ENCODE data around the gene FKBP11.
"Not testable (repeated sequence)": the region's sequence is repeated elsewhere in the genome, so short reads cannot be mapped to it uniquely, and the experiment has no call there.

FKBP11 gene

DNA sequence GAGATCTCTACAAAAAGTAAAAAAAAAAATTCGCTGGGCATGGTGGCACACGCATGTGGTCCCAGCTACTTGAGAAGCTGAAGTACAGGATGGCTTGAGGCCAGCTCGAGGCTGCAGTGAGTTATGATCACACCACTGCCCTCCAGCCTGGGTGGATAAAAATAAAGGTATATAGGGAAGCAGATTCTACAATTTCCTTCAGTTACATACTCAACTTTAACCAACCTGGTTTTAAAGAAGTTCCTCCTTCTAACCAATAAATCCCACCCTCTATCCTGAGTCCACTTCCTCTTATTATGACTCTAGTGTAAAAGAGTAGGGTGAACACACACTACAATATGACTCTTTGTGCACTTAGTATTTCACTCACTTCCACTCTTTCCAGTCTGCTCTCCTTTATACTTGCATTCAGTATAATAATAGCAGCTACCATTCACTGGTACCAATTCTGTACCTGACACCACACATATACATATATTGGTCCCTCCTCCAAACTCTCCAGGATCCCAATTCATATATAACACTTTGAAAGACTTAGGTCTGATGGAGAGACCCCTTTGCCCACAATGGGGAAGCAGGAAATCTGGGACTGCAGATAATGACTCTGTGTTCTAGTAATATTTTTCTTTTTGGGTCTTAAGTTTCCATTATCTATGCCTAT is 29.7 kb upstream of the FKBP11 start:
- no peak for DNase-seq

DNA sequence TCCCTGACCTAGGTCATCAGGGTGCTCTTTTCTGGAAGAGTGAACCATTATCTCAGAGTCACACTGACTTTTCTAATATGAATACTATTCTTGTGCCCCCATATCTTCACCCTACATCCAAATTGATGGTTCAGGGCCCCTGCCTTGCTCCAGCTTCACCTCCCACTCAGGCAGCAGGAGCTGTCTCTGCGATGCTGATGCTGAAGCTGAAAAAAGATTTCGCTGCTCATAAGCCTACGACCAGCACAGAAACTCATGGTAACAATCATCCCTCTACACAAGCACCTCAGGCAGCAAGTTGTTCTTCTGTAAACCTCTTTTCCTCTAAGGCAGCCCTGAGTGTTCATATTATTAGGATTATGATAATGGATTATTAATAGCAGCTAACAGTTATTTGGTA is 28.8 kb upstream of the FKBP11 start:
- no peak for DNase-seq

DNA sequence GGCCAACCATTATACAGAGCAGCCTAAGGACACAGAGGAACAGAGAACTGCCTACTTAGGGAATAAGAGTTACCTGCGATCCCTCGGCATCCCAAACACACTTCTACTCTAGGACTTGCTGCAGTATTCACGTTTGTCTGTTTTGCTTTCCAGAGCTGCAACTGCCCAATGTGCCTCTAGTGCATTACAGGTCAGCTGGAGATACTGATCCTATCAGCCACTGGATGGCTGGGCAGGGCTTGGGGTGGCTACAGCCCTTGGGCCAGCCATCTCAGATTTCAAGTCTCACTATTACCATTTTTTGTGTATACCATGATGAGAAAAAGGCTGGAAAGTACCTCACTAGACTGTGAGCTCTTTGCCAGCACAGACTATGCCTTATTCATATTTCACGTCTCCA is 27.4 kb upstream of the FKBP11 start:
- no peak for DNase-seq

DNA sequence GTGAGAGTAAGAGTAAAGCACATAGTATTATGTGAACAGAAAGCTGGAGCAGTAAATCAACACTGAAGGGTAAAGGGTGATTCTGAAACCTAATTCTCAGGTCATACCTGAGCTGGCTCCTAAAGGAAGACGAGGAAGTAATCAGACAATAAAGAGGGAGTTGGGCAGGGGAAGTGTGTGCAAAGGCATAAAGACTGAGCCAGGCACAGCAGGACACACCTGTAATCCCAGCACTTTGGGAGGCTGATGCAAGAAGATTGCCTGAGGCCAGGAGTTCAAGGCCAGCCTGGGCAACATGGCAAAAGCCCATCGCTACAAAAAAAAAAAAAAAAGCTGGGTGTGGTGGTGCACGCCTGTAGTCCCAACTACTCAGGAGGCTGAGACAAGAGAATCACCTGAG is 22.4 kb upstream of the FKBP11 start:
- no peak for DNase-seq

DNA sequence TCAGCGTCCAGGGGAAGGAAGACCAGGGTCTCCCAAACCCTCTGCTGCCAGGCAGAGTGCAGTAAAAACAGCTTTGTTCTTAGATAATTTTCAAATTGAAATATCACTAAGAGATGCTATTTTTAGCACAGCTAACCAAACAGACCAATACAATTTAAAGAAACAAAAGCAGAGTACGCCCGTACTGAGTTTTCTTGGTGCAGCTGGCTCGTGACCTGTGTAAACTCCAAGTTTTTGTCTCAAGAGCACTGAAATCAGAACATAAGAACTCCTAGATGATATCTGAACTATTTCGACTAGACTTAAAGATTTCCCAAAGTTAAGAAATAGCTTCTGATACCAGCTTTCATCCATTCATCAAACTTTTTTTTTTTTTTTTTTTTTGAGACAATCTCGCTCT is 21.7 kb upstream of the FKBP11 start:
- no peak for DNase-seq

DNA sequence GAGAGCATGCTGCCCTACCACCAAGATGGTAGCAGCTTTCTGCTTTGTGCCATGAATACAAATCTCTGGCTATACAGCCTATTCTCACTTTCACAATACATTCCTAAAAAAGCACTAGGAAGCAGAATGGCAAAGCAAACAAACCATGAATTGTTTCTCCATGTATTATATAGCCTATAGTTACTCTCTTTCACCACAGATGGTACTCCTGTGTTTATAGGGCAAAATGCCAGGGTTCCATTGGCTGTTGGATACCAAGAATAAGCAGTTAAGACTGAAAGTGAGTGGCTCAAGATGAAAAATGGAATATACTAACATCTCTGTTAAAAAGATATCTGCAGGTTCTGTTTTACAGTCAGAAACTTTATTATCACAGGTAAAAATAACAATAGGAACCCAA is 20.9 kb upstream of the FKBP11 start:
- DNase-seq, result peak; percentile 45

DNA sequence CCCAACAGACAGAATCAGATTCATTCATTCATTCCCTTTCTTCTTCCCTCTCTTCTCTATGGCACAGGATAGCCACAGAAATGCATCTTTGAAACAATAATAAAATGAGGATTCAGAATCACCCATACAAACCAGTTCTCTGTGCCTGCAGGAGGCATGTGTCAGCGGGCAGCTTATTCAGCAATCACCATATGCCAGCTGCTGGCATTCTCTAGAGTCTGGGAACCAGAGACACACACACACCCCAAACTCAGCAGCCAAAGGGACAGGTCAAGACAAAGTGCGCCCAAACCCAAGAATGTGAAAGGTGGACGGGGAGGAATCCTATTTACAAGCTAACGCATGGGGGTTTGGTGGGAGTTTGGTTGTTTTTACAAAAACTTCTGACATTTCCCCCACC is 17.9 kb upstream of the FKBP11 start:
- no peak for DNase-seq

DNA sequence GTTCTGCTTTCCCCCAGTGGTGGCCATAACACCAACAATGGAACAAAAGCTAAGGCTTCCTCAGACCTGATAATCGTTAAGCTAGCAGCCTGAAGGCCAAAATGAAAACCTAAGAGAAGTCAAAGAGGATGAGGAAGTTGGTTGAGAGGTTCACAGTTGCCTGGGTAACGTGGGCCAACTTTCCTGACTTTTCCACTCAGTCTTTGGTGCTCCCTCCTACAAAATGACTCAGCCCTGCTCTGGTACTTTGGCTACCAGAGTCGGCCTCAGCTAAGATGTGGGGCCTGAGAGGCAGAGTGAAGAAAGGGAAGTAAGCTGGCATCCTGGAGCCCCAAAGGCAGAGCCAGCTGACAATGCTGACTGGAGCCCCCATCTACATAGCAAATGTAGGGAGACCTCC is 14.9 kb upstream of the FKBP11 start:
- DNase-seq, result no peak

DNA sequence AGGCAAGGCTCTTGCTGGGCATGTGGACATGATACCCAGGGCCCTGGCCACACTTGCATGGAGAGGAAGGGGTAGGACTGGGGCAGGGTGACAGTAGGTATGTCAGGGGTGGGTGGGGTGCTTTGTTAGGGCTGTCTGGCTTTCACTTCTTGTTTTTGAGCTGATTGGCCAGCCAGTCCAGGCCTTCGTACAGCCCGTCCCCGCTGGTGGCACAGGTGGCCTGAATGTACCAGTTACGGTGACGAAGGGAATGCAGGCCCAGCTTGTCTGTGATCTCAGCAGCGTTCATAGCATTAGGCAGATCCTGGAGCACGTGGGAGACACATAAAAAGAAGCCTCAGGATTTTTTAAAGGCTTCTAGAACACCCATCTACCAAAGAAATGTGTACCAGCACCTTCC is 13.5 kb upstream of the FKBP11 start:
- DNase-seq, result no peak

DNA sequence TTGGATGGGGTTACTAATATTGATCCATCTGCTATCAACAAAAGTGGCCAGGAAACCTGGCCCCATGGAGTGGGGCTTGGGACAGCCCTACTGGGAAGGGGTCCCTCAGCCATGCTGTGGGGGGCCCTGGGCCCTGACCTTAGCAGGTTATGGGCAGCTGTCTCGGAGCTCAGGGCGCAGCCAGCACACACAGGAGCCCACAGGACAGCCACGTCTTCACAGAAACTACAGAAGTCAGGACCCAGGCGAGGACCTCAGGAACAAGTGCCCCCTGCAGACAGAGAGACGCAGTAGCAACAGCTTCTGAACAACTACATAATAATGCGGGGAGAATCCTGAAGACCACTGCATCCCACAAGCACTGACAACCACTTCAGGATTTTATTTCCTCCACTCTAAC is 11.9 kb upstream of the FKBP11 start:
- no peak for DNase-seq

DNA sequence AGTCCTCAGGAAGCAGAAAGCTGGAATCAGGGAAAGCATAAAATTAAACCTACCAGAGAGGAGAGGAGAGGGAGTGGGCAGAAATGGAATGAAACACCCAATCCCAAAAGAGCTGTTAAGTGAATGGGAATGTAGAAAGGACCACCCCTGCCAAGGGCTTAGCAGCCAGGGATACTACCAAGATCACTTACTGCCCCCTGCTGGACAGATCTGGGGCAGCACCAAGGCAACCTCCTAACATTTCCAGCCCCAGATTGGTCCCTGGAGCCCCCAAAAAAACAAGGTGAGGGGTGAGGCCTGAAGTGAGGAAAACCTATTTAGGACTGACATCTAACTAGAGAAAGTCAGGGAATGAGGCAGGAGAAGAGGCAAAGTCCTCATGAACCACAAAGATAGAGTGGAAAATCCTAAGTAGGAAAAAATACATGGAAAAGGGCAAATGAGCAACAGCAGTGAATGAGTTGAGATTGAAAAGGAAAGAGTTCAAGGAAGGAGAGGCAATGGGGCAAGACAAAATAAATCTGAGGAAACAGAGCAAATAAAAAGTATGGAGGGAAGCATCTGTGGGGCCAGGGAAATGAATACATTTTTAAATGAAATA is 11.2 kb upstream of the FKBP11 start:
- peak; percentile 6 for DNase-seq

DNA sequence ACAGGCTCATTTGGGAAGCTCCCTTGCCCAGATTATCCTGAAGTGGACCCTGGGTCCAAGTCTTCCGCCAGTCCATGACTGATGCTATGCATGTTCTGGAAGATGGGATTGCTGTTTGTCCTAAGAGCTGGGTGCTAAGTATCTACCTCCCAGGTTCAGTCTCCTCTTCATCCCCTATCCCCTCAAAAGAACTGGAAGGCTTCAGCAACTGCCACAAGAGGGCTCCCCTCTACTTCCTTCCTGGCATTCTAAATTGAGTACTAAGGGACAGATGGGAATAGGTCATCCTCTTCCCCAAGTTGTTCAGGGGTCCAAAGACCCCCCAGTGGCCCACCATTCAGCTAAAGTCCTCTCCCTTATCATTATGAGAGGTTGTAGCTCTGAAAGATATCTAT is 9.0 kb upstream of the FKBP11 start:
- DNase-seq, result no peak

DNA sequence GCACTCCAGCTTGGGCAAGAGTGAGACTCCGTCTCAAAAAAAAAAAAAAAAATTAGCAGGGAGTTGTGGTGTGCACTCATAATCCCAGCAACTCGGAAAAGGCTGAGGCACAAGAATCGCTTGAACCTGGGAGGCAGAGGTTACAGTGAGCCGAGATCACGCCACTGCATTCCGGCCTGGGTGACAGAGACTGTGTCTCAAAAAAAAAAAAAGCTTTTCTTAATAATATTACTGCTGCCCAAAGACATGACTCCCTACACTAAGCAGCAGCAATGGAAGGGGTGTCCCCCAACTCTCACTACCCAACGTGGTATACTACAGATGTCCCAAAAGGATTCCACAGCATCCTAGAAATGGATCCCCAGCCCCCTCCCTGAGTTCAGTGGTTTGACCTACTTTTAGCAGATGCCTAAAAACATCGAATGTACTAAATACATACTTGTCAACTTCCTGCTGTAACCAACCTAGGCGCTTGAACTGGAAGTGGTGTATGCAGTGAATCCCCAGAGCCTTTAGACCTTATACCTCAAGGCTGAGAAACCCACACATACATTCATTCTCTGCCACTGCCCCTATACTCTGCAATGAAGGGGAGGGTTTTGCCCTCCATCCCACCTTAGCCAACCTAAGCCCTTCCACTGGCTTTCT is 8.5 kb upstream of the FKBP11 start:
- no peak for DNase-seq

DNA sequence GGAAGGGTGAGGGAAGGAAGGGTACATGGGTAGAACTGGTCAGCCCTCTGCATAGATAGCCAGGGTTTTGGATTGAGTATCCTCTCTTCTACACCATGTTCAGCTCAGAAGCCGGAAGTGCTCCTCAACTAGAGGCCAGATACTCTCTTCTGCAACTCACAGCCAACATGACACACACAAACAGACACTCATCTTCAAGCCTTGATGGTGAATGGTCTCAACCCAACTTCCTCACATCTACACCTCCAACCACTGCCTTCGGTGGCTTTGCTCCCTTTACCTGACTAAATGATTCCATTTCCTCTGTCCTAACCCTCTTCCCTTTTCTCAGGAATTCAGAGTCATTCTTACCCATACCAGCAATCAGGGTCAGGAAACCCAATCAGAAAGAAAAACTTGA is 7.6 kb upstream of the FKBP11 start:
- DNase-seq, result no peak

DNA sequence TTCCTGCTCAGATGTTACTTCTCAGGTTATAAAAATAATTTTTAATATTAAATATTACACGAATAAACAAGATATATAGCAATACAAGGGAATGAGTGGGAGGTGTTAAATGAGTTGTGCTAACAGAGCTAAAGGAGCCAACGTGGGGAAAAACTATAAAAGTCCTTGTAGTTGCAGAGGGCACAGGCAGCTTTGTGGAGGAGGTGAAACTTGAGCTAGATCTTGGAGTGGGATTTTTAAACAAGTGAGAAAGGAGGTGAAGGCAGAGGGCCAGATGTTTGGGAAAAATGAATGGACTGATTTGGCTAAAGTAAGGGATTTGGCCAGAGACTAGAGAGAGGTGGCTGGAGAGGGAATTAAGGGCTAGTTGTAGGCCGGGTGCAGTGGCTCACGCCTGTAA is 5.2 kb upstream of the FKBP11 start:
- DNase-seq, result no peak

DNA sequence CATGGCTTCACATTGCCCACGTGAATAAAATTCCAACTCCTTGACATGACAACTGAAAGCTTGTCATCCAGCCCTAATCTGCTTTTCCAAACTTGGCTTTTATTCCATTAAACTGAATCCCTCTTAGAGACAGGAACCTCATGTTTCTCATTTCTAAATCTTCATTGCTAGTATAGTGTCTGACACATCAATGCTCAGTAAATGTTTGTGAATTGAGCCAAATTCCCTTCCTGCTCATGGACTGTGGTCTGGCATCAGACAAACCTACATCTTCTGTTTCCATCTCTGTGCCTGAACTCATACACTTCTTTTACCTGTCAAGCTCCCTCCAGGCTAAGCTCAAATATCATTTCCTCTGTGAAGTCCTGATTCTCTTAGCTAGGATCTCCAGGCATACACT is 4.3 kb upstream of the FKBP11 start:
- no peak for DNase-seq

DNA sequence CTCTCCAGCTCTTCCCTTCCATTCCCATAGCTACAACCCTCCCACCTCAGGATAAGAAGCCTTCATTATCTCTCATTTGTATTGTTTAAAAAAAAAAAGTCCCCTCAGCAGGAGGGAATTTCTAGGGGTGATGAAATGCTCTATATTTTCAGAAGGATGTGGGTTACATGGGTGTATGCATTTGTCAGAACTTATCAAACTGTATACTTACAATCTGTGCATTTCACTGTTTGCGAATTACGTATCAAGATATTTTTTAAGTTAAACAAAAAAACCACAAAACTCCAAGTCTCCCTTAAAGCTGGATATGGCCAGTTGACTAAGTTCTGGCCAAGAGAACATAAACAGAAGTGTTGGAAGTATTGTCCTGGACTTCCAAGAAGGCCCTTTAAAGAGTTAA is 2.0 kb upstream of the FKBP11 start:
- no peak for DNase-seq

DNA sequence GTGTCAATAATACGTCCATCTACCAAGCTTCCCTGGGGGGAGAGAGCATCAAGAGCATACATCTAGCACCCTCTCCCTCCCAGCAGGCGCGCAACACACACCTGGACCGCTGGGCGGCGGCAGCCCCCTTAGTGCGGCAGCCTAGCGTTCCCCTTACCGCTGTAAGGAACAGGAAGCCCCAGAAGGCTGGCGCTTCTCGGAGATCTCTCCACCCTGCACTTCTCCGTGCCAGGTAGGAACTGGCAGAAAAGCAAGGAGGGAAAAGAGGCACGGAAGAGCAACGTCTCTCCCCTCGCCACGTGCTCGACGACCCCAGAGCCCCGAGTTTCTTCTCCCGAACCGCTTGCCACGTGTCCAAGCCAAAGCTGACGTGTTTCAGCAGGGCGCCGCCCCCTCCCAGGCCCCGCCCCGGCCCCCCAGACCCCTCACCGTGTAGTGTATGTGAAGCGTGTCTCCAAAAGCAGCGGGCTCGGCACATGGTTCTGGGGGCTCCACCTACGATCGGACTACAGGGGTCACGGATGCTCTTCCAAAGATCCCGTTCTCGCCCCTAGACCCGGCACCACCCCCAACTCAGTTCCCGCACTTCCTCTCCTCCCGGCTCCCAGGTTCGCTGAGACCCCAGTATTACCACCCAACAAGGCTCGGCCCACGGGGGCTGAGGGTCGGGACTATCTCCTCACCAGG is 532 bp downstream of the FKBP11 start:
- peak; percentile 26 for DNase-seq

DNA sequence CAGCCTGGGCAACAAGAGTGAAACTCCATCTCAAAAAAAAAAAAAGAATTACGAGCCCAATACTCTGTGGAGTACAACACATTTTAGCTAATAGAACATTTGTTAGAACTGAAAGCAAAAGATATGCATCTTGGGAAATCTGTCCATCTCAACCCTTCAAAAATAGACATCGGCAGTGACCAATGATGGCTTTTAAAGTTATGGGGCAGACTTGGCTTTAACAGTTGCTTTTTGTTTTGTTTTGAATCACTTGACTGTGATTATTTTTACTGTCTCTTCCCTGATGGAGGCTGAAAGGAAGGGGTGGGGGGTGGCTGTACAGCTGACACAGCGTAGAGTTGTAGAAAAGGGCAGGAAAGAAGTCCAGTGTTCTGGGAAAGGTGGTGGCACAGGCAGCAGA is 2.2 kb downstream of the FKBP11 start:
- no peak for DNase-seq

DNA sequence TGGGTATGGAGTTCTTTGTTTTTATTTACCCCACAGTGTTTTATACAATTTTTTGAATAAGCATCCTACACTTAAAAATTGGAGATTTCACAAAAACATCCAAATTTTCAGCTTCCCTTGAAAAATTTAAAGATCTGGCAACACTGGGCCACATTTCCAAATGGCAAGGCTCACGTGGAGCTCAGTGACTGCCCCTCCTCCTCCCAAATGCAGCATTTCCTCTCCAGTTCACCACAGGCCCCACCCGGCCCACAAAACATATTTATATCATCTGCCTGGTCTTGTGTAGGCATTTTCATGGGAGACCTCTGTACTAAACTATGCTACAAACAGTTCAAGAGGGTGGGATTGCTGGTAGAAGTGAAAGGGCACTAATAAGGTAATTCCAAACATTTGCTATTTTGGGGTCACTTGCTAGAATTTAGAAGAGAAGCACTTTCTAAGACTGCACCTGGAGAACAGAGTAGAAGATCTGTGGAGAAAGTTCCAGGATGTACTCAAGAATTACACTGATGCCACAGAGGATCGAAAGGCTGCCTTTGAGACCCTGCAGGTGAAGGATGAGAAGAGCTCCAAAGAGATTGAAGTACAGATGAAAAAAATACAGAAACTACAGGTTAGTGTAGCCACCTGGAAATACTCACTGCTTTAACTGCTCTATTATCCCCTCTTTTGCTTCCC is 7.3 kb downstream of the FKBP11 start:
- DNase-seq, result no peak

DNA sequence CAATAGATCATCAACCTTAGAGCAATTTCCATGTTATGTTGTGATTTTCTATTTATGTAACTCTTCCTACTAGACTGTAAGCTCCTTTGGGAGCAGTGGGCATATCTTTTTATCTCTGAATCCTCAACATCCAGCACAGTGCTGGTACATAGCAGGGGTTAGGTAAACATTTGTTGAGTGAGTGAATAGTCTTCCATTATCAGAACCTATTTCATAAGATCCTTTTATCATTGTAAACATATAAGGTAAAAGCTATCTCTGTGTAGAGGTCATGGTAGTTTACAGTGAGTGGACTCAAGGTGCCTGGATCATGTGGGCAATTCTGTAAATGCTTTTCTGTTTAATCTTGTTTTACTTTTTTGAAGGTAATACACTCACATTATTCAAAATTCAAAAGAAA is 15.1 kb downstream of the FKBP11 start:
- no peak for DNase-seq

DNA sequence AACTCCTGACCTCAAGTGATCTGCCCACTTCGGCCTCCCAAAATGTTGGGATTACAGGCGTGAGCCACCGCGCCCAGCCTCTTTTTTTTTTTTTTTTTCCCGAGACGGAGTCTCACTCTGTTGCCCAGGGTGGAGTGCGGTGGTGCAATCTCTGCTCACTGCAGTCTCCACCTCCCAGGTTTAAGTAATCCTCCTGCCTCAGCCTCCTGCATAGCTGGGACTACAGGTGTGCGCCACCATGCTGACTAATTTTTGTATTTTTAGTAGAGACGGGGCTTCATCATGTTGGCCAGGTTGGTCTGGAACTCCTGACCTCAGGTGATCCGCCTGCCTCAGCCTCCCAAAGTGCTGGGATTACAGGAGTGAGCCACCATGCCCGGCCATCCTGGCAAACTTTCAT is 15.6 kb downstream of the FKBP11 start:
- DNase-seq, result not testable (repeated sequence)

DNA sequence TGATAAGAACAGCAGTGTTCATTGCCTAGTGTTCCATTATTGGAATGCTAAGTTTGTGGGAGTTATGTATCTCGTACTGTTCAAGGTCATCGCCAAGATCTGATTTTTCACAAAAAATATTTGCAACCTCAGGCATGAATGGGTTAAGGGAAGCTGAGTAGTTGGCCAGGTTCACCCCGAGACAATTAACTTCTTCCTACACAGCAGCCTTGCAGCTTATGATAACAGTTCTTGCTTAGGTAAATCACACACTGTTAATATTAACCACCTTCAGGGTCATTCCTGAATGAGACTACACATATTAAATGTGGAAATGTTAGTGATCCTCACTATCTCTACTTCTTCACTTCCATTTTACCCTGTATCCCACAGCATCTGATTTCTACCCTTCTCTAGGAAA is 18.0 kb downstream of the FKBP11 start:
- no peak for DNase-seq

DNA sequence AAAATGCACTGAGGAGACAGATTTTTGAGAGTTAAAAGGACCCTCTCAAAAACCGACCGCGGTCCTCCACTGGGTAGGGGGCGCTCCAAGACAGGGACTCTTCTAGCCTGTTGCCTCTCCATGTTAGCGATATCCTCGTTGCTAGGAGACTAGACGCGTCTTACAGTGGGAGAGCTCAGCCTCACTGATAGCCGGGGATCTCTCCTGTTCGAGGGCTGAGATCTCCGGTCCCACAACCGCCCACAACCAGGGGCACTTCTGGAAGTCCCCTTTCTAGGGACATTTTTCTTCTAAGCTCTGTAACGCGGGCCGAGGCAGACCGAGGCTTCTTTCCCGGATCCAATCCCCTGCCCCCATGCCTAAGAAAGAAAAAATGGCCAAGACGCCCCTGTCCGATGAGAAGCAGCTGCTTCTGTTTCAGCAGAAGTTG is 21.3 kb downstream of the FKBP11 start:
- DNase-seq, result peak; percentile 67

Data from NCI-H1105 treated with DMSO at 0.1 percent for 48 hours (cell line).